NOMO-1 treated with dmso at 0.1 percent for 144 hours (cell line): ENCODE measurements around the gene CLEC17A.
"Not testable (repeated sequence)": the region's sequence is repeated elsewhere in the genome, so short reads cannot be mapped to it uniquely, and the experiment has no call there.

Experiments
- DNase-seq: peaks from one replicate; lab custom pipeline; 2025; ENCODE audit not compliant: unreplicated experiment; lab: John Stamatoyannopoulos, UW

Gene CLEC17A

DNA sequence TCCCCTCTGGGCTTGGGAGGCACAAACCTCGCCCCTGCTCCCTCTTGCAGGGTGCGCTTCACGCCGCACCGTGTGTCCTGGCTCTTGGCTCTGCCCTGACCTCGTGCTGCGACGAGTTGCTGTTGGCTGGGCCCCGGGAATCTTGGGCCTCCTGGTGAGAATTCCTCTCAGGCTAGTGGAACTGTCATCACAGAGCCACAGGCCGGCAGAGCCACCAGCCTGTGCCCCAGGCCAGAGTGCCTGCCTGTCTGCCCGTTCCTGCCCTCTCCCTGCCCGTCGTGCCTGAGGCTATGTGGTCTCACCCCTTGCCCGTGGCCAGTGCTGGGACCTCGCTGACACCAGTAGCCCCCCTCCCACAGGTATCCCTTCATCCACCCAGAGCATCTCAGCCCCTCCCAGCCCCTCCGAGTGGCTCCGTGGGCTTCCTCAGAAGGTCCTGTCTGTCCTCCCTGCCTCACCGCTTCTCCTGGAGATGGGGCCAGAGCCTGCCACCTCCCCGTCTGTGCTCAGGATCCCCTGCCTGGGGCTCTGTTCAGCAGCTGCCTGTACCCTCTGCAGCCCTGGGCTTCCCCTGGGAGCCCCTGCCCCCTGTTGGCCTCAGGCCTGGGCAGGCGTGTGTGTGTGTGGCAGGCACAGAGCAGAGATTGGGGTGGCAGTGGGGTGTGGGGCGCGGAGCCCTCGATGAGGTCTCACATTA lies 24.4 kb upstream of the CLEC17A start:
- DNase-seq, result no peak

DNA sequence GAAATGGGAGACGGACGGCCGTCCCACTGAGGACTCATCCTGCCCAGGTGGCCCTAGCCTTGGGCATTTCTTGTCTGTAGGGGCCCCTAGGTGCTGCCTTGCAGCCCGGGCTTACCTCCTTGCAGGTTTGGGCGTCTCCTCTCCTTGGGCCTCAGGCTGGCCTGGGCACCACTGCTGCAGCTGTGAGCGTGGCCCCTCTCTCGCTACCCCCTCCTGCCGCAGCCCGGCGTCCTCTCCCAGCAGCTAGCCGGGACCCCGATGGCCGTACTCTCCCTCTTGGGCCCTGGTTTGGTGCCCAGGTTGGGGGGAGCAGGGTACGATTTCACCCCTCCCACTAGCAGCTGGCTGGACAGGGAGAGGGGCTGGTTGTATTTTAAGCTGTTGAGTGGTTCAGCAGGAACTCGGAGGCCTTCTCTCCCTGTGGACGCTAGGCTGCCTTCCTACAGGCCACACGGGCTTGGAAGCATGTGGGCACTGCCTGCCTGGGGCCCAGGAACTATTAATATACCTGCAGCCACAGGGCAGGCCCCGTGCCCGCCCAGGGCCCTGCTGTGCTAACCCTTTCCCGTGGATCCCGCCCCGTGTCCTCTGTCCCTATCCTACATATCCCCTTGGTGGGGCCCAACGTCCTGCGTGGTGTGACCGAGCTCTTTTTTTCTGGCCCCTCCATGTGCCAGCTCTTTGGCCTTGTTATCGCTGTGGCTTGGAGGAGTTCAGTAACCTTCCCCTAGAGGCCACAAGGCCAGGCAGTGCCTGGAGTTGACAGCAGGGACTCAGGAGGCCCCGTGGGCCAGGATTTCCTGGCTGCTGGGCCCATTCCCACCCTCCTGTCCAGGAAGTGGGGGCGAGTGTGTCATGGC lies 22.7 kb upstream of the CLEC17A start:
- no peak for DNase-seq

GRCh38 chr19:14560776-14561108 lies 22.1 kb upstream of the CLEC17A start:
- DNase-seq, result no peak

- DNase-seq, result no peak
Measured at GRCh38 chr19:14561249-14561648, 21.6 kb upstream of the CLEC17A start.

- no peak for DNase-seq
Measured at GRCh38 chr19:14561847-14562351, 21.0 kb upstream of the CLEC17A start.

DNA sequence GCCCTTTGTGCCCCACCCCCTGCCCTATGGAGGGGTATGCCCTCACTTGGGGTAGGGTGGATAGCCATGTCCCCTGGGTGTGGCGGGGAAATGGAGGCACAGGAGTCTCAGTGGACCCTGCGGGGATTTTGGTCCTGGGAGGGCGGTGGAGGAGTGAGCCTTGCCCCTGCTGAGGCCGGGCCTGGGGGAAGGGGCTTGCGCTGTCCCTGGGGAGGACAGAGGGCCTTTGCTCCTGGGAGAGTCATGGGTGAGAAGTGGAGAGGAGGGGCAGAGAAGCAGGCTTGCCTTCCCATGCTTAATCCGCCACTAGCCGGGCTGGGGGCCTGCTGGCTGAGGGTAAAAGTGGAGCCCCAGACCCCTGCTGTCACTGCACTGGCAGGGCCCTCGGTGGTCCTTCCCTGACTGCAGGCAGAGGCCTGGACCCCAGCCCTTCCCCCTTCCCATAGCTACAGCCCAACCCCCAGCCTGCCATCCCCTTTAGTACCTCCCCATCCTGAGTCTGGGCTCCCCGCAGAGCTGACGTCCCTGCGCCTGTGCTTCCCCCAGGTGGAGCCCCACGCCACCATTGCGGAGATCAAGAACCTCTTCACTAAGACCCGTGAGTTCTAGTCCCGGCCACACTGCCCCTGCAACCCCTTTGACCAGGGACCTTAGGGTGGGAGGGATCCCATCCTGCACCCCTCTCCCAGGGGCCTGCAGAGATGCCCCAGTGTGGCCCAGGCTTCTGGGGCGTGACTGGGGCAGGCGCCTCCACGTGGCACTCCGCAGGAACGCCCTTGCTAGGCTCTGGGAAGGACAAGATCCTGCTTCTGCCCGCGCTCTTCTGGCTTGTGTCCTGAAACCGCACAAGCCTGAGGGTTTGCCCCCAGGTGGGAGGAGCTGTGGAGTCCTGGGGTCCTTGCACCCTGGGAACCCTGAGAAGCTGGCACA lies 20.0 kb upstream of the CLEC17A start:
- no peak for DNase-seq

DNA sequence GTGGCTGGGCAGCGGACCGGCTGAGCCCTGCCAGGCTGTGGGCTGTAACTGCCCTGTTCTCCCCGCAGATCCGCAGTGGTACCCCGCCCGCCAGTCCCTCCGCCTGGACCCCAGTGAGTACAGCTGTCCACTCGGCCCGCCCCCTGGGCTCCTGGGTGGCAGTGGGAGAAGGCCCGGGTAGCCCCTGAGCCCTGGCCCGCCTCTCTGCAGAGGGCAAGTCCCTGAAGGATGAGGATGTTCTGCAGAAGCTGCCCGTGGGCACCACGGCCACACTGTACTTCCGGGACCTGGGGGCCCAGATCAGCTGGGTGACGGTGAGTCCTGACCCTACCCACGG lies 19.3 kb upstream of the CLEC17A start:
- no peak for DNase-seq

GRCh38 chr19:14563989-14564651 lies 18.8 kb upstream of the CLEC17A start:
- no peak for DNase-seq

DNA sequence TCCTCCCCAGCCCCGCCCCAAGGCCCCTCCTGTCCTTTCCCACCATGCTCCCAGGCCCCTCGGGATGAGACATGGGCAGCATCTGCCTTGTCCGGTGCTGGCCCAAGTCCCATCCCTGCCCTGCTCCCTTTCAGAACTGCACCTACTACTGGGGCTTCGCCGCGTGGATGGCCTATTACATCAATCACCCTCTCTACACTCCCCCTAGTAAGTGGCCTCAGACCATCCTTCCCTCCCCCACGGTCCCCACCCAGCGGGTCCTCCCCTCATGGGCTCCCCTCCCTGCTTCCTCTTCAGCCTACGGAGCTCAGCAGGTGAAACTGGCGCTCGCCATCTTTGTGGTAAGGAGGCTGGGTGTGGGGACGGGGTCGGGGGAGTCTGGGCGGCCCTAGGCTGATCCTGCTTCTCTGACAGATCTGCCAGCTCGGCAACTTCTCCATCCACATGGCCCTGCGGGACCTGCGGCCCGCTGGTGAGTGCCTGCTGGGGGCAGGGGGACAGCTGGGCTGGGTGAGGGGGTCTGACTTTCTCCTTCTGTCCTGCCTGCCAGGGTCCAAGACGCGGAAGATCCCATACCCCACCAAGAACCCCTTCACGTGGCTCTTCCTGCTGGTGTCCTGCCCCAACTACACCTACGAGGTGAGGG lies 18.1 kb upstream of the CLEC17A start:
- DNase-seq, result not testable (repeated sequence)

GRCh38 chr19:14565298-14565679 lies 17.6 kb upstream of the CLEC17A start:
- DNase-seq, result no peak

DNA sequence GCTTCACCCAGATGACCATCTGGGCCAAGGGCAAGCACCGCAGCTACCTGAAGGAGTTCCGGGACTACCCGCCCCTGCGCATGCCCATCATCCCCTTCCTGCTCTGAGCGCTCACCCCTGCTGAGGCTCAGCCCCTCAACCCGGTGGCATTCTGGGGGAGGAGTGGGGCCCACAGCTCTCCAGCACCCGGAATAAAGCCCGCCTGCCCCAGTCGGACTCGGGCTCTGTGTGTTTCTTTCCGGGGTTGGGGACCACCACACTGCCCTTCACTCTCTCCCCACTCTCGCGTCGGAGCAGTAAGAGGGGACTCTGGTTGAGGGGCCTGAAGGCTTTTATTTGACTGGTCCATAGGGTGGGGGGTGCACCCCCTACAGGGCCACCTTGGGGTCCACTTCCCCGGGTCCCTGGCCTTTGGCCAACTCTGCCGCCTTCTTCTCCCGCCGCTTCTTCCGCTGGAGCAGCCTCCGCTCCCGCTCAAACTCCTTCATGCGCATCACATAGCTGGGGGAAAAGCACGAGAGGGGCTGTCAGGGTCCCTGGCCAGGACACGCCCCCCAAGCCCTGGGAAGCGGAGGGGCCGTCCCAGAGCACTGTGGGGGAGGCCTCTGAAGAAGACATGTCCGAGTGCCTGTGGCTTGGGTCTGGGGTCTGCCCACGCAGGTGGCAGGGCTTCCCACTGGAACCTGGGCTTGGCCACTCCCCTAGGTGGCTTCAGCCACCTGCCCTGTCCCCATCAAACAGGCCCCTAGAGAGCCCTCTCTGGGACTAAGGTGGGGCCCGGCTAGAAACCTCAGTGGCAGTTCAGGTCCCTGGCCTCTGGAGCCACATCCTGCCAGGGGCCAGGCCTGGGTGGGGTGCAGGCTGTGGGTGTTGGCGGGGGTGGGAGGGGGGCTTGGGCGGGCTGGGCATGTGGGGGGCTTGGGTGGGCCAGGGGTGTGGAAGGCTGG lies 16.8 kb upstream of the CLEC17A start:
- no peak for DNase-seq

GRCh38 chr19:14566712-14567077 lies 16.2 kb upstream of the CLEC17A start:
- no peak for DNase-seq

- DNase-seq, result no peak
Measured at GRCh38 chr19:14567079-14567478, 15.8 kb upstream of the CLEC17A start.

DNA sequence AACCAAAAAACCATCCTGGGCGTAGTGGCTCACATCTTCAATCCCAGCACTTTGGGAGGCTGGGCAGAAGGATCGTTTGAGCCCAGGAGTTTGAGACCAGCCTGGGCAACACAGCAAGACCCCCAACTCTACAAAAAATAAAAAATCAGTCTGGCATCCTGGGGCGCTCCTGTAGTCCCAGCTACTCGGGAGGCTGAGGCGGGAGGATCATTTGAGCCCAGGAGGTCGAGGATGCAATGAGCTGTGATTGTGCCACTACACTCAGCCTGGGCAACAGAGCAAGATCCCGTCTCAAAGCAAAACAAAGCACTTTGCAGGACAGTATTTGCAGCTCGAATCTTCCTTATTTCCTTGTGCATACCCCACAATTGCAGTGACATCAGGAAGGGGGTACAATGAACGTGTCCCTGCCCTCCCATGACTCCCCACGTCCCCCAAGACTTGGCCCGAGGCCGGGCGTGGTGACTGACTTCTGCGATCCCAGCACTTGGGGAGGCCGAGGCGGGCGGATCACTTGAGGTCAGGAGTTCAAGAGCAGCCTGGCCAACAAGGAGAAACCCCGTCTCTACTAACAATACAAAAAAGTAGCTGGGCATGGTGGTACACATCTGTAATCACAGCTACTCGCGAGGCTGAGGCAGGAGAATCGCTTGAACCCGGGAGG lies 11.9 kb upstream of the CLEC17A start:
- DNase-seq, result no peak

GRCh38 chr19:14571695-14572490 lies 11.0 kb upstream of the CLEC17A start, which contains the start of gene NDUFB7:
TSS of gene NDUFB7 (minus strand) at chr19:14572066. CDS start at chr19:14572000, 66 bp downstream.
- DNase-seq, result peak; percentile 92

GRCh38 chr19:14575428-14575980 lies 7.4 kb upstream of the CLEC17A start:
- DNase-seq, result no peak

DNA sequence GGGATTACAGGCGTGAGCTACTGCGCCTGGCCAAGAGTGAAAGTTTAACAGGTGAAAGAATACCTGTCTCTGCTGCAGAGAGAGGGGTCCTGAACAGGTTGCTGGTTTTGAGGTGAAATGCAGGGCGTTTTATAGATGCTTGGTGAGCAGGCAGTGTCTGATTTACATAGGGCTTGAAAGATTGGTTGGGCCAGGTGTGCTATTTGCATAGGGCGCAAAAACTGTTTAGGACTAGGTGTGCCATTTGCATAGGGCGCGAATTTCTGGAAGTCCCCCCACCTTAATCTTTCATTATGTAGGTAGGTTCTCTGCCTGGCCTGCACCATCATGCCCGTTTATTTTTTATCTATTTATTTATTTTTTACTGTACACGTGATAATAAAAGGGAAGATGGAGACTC lies 6.5 kb upstream of the CLEC17A start:
- no peak for DNase-seq

DNA sequence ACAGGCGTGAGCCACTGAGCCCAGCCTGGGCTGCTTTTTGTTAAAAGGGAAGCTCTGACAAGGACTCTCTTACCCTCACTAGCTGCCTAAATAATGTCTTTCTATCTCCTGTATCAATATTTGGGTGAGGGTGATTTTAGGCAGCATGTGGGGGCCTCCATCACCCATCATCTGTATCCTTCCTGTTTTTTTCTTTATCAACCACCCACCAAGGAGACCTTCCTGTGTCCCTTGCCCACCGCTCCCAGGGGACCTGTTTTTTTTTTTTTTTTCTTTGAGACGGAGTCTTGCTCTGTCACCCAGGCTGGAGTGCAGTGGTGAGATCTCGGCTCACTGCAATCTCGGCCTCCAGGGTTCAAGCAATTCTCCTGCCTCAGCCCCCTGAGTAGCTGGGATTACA lies 5.6 kb upstream of the CLEC17A start:
- DNase-seq, result no peak
